Stimulated activated CD4-positive, alpha-beta T cell treated with anti-CD3 and anti-CD28 coated beads, Interleukin-12 subunit alpha, Interleukin-12 subunit beta, amount 100 ng/mL, for 48 hours (primary cell): ENCODE measurements around the gene BACH2.
"Not testable (repeated sequence)": the region's sequence is repeated elsewhere in the genome, so short reads cannot be mapped to it uniquely, and the experiment has no call there.

Source experiments
- DNase-seq, 3 donors: peaks; one replicate each; pipeline ENCODE4 v3.0.0-alpha.2; 2020; ENCODE audit warnings: low read depth in 2 of 3, low spot score in 1 of 3

BACH2 gene

GRCh38 chr6:90186637-90187371, 109.8 kb downstream of the BACH2 start:
- DNase-seq, result no peak

- DNase-seq, result no peak
These were observed 110.6 kb downstream of the BACH2 start for GRCh38 chr6:90186026-90186425.

- DNase-seq, result no peak
These were observed 112.0 kb downstream of the BACH2 start for GRCh38 chr6:90184334-90185298.

- DNase-seq, result no peak
These were observed 112.9 kb downstream of the BACH2 start for GRCh38 chr6:90183587-90184333.

- no peak for DNase-seq
These were observed 116.1 kb downstream of the BACH2 start for GRCh38 chr6:90180526-90180925.

- DNase-seq, result no peak
These were observed 117.2 kb downstream of the BACH2 start for GRCh38 chr6:90179190-90180169.

GRCh38 chr6:90178384-90178855, 118.2 kb downstream of the BACH2 start:
- no peak for DNase-seq

- no peak for DNase-seq
These were observed 118.9 kb downstream of the BACH2 start for GRCh38 chr6:90177544-90178383.

- DNase-seq, result peak; percentile 63 to 72 (median 67)
These were observed 120.8 kb downstream of the BACH2 start for GRCh38 chr6:90175627-90176538.

GRCh38 chr6:90173262-90173925, 123.2 kb downstream of the BACH2 start:
- DNase-seq, result no peak

- DNase-seq, result no peak
These were observed 126.0 kb downstream of the BACH2 start for GRCh38 chr6:90170601-90171000.

GRCh38 chr6:90169374-90169773, 127.3 kb downstream of the BACH2 start:
- DNase-seq, result no peak

- DNase-seq, result no peak
These were observed 127.9 kb downstream of the BACH2 start for GRCh38 chr6:90168693-90169131.

- no peak for DNase-seq
These were observed 128.9 kb downstream of the BACH2 start for GRCh38 chr6:90167514-90168379.

- DNase-seq, result not testable (repeated sequence)
These were observed 130.3 kb downstream of the BACH2 start for GRCh38 chr6:90166155-90166924.
